Peyer's patch (tissue), 4 donors: Measurements from ENCODE around the gene TIFAB. TPM values are rescaled to one million over a fixed set of nuclear protein-coding genes. Genes with fewer than 3 reads are reported as not detected.

ENCODE experiments used
- DNase-seq, 3 donors: peaks; one replicate each; pipeline ENCODE4 v3.0.0-alpha.2; 2017 to 2019
- H3K27ac ChIP-seq, 4 donors: fragments of 200-600 bp; sonication (generic); one replicate each; pipeline ENCODE4 v1.5.1; 2016 to 2019
- H3K27me3 ChIP-seq, 2 donors: fragments of 200-600 bp; sonication (generic); one replicate each; pipeline ENCODE4 v1.5.1; 2019
- H3K36me3 ChIP-seq, 3 donors: fragments of 200-600 bp; sonication (generic); one replicate each; pipeline ENCODE4 v1.5.1; 2016 to 2019
- H3K4me1 ChIP-seq, 4 donors: fragments of 200-600 bp; sonication (generic); one replicate each; pipeline ENCODE4 v1.5.1; 2016 to 2019
- H3K4me3 ChIP-seq, 4 donors: fragments of 200-600 bp; sonication (generic); 1 replicate in 3 of 4; 2 replicates in 1 of 4; pipeline ENCODE4 v1.5.1; 2016 to 2019; ENCODE audit warnings: mild to moderate bottlenecking in 1 of 4
- H3K9me3 ChIP-seq, 4 donors: fragments of 200-600 bp; sonication (generic); one replicate each; pipeline ENCODE4 v1.5.1; 2016 to 2019; ENCODE audit warnings: mild to moderate bottlenecking in 1 of 4
- POLR2A ChIP-seq, 2 donors: fragments of 450-650 bp; IDR thresholded peaks; one replicate each; pipeline ENCODE4 v1.5.1; 2017; ENCODE audit warnings: antibody characterized with exemption in 2 of 2, mild to moderate bottlenecking in 2 of 2, moderate library complexity in 2 of 2
- total RNA-seq, 4 donors: library from RNA; depleted of rRNA; stranded (reverse); fragments of >200 nt; gene quantifications; one replicate each; pipeline ENCODE4 v1.1.0, GENCODE V29; 2016
- TF ChIP-seq, protein P1 (sequence below), 6 experiments: fragments of 450-650 bp in 4 of 6; fragments of 200-600 bp in 2 of 6; sonication (generic) in 1 of 6; IDR thresholded peaks; one replicate each; pipeline ENCODE4 v1.5.1; 2017 to 2019; ENCODE audit warnings: antibody characterized with exemption in 6 of 6, mild to moderate bottlenecking in 3 of 6, moderate library complexity in 1 of 6

TIFAB gene
- total RNA-seq, 4 donors from 2014 or later = 0.83 TPM; not detected in 3

- DNase-seq = peak in 1 of 3 donors; percentile 5
- Histone ChIP-seq H3K9me3 (no peaks in the 10 kb centered on the region), H3K27ac (no peak overlapping the region), H3K36me3 (no peaks in the 10 kb centered on the region), H3K4me3 (no peak overlapping the region), H3K27me3 (no peaks in the 10 kb centered on the region), H3K4me1 (no peaks in the 10 kb centered on the region)
- no peak for TF ChIP-seq POLR2A (IDR thresholded peaks at IDR 0.05)
- TF ChIP-seq, protein P1, sequence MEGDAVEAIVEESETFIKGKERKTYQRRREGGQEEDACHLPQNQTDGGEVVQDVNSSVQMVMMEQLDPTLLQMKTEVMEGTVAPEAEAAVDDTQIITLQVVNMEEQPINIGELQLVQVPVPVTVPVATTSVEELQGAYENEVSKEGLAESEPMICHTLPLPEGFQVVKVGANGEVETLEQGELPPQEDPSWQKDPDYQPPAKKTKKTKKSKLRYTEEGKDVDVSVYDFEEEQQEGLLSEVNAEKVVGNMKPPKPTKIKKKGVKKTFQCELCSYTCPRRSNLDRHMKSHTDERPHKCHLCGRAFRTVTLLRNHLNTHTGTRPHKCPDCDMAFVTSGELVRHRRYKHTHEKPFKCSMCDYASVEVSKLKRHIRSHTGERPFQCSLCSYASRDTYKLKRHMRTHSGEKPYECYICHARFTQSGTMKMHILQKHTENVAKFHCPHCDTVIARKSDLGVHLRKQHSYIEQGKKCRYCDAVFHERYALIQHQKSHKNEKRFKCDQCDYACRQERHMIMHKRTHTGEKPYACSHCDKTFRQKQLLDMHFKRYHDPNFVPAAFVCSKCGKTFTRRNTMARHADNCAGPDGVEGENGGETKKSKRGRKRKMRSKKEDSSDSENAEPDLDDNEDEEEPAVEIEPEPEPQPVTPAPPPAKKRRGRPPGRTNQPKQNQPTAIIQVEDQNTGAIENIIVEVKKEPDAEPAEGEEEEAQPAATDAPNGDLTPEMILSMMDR (IDR thresholded peaks at IDR 0.05) = no peak
Observed at GRCh38 chr5:135458356-135458755, 6.2 kb upstream of the TIFAB start.

DNA sequence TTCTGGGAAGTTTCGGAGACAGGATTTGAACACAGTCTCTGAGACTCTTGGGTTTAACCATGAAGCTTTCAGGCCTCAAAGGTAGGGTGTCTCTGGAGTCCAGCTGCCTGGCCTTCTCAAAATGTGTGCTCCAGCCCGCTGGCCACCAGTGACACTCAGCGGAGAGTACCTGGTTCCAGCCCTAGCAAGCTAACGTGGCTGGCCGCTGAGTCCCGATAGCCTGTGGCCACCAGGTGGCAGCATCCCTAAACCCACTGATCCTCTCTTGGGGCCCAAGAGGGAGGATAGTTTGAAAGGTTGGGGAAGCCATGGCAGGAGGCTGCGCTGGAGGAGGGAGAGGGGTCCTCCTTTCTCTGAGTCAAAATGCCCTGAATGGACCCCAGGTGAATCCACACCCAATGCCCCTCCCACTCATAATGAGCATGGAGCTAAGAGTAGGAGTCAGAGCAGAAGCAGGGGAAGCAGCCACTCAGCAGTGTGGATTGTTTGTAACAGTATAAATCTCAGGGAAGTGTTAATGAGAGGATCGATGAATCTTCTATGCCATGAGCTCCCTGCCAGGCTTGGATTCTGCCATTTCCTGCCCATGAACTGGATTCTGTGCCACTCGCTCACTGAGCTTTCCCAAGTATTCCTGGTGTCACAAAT, 5.4 kb upstream of the TIFAB start:
- no peaks in the 10 kb centered on the region for H3K4me1 ChIP-seq
- no peaks in the 10 kb centered on the region for H3K9me3 ChIP-seq
- H3K27me3 ChIP-seq = no peaks in the 10 kb centered on the region
- H3K27ac ChIP-seq = no peak overlapping the region
- DNase-seq = peak; percentile 22 to 83 (median 83)
- TF ChIP-seq, protein P1 (IDR thresholded peaks at IDR 0.05) = peak; percentile 21 to 71 (median 62)
- no peak for TF ChIP-seq POLR2A (IDR thresholded peaks at IDR 0.05)
- H3K36me3 ChIP-seq = no peaks in the 10 kb centered on the region
- no peak overlapping the region for H3K4me3 ChIP-seq

- DNase-seq = peak in 1 of 3 donors; percentile 56
- peak overlapping the region in 1 of 4 donors; percentile 8 for H3K27ac ChIP-seq
- H3K27me3 ChIP-seq = no peaks in the 10 kb centered on the region
- H3K4me1 ChIP-seq = no peaks in the 10 kb centered on the region
- no peak overlapping the region for H3K4me3 ChIP-seq
- H3K9me3 ChIP-seq = no peaks in the 10 kb centered on the region
- TF ChIP-seq, protein P1 (IDR thresholded peaks at IDR 0.05) = no peak
- TF ChIP-seq POLR2A (IDR thresholded peaks at IDR 0.05) = no peak
- no peaks in the 10 kb centered on the region for H3K36me3 ChIP-seq
Observed at GRCh38 chr5:135456238-135457099, 4.3 kb upstream of the TIFAB start.

DNA sequence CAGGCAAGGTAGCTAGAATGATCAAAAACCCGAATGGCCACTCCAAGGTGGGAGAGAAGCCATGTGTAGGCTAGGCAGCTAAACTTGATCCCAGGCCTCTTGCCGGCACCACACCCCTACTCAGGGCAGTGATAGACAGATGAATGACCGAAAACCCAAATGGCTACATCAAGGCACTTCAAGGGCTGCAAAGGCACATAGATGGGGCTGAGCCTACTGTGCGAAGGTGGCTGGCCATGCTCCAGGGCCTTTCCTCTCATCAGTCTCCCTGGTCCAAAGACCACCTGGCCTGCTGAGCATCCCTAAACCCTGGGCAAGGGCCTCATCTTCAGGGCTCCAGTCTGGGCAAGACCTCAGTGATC, 3.7 kb upstream of the TIFAB start:
- H3K9me3 ChIP-seq = no peaks in the 10 kb centered on the region
- peak in 1 of 3 donors; percentile 17 for DNase-seq
- no peaks in the 10 kb centered on the region for H3K36me3 ChIP-seq
- H3K27ac ChIP-seq = peak overlapping the region in 1 of 4 donors; percentile 8
- no peak overlapping the region for H3K4me3 ChIP-seq
- TF ChIP-seq POLR2A (IDR thresholded peaks at IDR 0.05) = no peak
- no peaks in the 10 kb centered on the region for H3K4me1 ChIP-seq
- no peaks in the 10 kb centered on the region for H3K27me3 ChIP-seq

DNA sequence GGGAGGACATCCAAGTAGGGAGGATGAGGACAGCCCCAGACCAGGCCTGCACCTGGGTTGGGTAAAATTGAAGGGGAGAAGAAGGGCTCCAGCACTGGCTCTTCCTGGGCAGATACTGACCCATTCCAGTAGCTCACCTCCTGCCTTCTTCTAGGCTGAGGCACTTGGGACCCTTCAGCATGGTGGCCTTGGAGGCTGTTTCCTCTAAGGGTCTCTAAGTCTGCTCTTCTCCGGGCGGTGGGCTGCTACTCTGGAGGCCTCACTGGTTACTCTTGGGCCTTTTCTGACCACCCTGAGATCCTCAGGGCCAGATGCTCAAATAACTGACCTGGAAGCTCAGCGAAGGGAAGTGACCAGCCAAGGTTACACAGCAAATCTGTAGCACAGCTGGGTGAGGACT, 2.8 kb upstream of the TIFAB start:
- no peaks in the 10 kb centered on the region for H3K9me3 ChIP-seq
- H3K27ac ChIP-seq = no peak overlapping the region
- H3K4me3 ChIP-seq = no peak overlapping the region
- TF ChIP-seq, protein P1 (IDR thresholded peaks at IDR 0.05) = no peak
- TF ChIP-seq POLR2A (IDR thresholded peaks at IDR 0.05) = no peak
- no peaks in the 10 kb centered on the region for H3K4me1 ChIP-seq
- H3K36me3 ChIP-seq = no peaks in the 10 kb centered on the region
- H3K27me3 ChIP-seq = no peaks in the 10 kb centered on the region
- DNase-seq = peak in 1 of 3 donors; percentile 21

GRCh38 chr5:135453613-135454012, 1.5 kb upstream of the TIFAB start:
- Histone ChIP-seq H3K4me3 (no peak overlapping the region), H3K4me1 (no peaks in the 10 kb centered on the region), H3K27ac (no peak overlapping the region), H3K27me3 (no peaks in the 10 kb centered on the region), H3K9me3 (no peaks in the 10 kb centered on the region), H3K36me3 (no peaks in the 10 kb centered on the region)
- TF ChIP-seq, protein P1 (IDR thresholded peaks at IDR 0.05) = no peak
- no peak for TF ChIP-seq POLR2A (IDR thresholded peaks at IDR 0.05)
- no peak for DNase-seq
